Body of pancreas (tissue), 4 donors: ENCODE measurements around the gene ITPK1.

Source experiments
- CTCF ChIP-seq, 7 experiments: fragments of 450-650 bp in 4 of 7; fragments of 200-600 bp in 3 of 7; sonication (generic) in 3 of 7; IDR thresholded peaks; one replicate each; pipeline ENCODE4 v1.5.1; 2016 to 2019; ENCODE audit warnings: antibody characterized with exemption in 7 of 7
- POLR2A ChIP-seq, 3 donors: fragments of 450-650 bp; IDR thresholded peaks; one replicate each; pipeline ENCODE4 v1.6.1; 2016; ENCODE audit warnings: antibody characterized with exemption in 3 of 3, mild to moderate bottlenecking in 2 of 3

- no peak for TF ChIP-seq CTCF (IDR thresholded peaks at IDR 0.05)
- no peak for TF ChIP-seq POLR2A (IDR thresholded peaks at IDR 0.05)
These were observed 39.9 kb upstream of the ITPK1 start for GRCh38 chr14:93155667-93156066.
